T-helper 17 cell (primary cell): Measurements from ENCODE around the gene RBM41. TPM values are rescaled to one million over a fixed set of nuclear protein-coding genes. Genes with fewer than 3 reads are reported as not detected.
"Not testable (repeated sequence)": the region's sequence is repeated elsewhere in the genome, so short reads cannot be mapped to it uniquely, and the experiment has no call there.

Experiments used
- ATAC-seq: fragments of 150-1000 bp; cut with Tn5 transposase; 2 replicates; pipeline ENCODE4 v1.10.0; 2021; ENCODE audit warnings: mild to moderate bottlenecking, moderate library complexity
- DNase-seq, 3 donors: peaks; one replicate each; pipeline versions ENCODE4 v3.0.0 to v3.0.0-alpha.2; 2020 to 2021
- H3K9me3 ChIP-seq: one replicate; pipeline ENCODE4 v1.7.0; 2013; ENCODE audit warnings: low read length, mild to moderate bottlenecking; ENCODE audit not compliant: control insufficient read depth, poor library complexity, severe bottlenecking
- H3K27ac Mint-ChIP-seq: one replicate; pipeline ENCODE4 v1.8.0; 2022; ENCODE audit warnings: mild to moderate bottlenecking, moderate library complexity, mixed read lengths
- H3K27me3 Mint-ChIP-seq: one replicate; pipeline ENCODE4 v1.8.0; 2022; ENCODE audit warnings: mixed read lengths
- H3K36me3 Mint-ChIP-seq: one replicate; pipeline ENCODE4 v1.8.0; 2022; ENCODE audit warnings: low read depth, mixed read lengths
- H3K4me1 Mint-ChIP-seq: one replicate; pipeline ENCODE4 v1.8.0; 2022; ENCODE audit warnings: mild to moderate bottlenecking, mixed read lengths
- H3K4me3 Mint-ChIP-seq: one replicate; pipeline ENCODE4 v1.8.0; 2022; ENCODE audit warnings: mild to moderate bottlenecking, moderate library complexity, mixed read lengths
- total RNA-seq, 4 donors: library from RNA in 2 of 4; stranded (reverse) in 2 of 4; gene quantifications; one replicate each; pipeline ENCODE4 v1.2.3 and lab custom pipeline; 2022 to 2026

RBM41 gene
- total RNA-seq, 2 donors from 2014 or later: 12.0 to 15.6 TPM

- peaks cover 24% of the 10 kb centered on the region for H3K4me1 Mint-ChIP-seq
- no peaks in the 10 kb centered on the region for H3K9me3 ChIP-seq
- H3K27ac Mint-ChIP-seq: no peak overlapping the region
- ATAC-seq: no peak
- no peaks in the 10 kb centered on the region for H3K27me3 Mint-ChIP-seq
- DNase-seq: no peak
- H3K36me3 Mint-ChIP-seq: peaks cover 15% of the 10 kb centered on the region
- H3K4me3 Mint-ChIP-seq: peak overlapping the region; percentile 99
Observed at GRCh38 chrX:107117993-107118321, 665 bp downstream of the RBM41 start.

- Mint-ChIP-seq H3K4me3 (no peak overlapping the region), H3K27me3 (no peaks in the 10 kb centered on the region), H3K36me3 (peaks cover 5% of the 10 kb centered on the region), H3K4me1 (peaks cover 11% of the 10 kb centered on the region), H3K27ac (no peak overlapping the region)
- H3K9me3 ChIP-seq: no peaks in the 10 kb centered on the region
- DNase-seq: no peak
- no peak for ATAC-seq
Observed at GRCh38 chrX:107107459-107107858, 11.2 kb downstream of the RBM41 start.

- H3K27me3 Mint-ChIP-seq: no peaks in the 10 kb centered on the region
- ATAC-seq (no peak), DNase-seq (no peak)
- peaks cover 7% of the 10 kb centered on the region for H3K36me3 Mint-ChIP-seq
- H3K4me3 Mint-ChIP-seq: no peak overlapping the region
- H3K27ac Mint-ChIP-seq: no peak overlapping the region
- peaks cover 8% of the 10 kb centered on the region for H3K4me1 Mint-ChIP-seq
- H3K9me3 ChIP-seq: no peaks in the 10 kb centered on the region
Observed at GRCh38 chrX:107102980-107103379, 15.6 kb downstream of the RBM41 start.

- H3K36me3 Mint-ChIP-seq: no peaks in the 10 kb centered on the region
- DNase-seq (no peak), ATAC-seq (no peak)
- peaks cover 6% of the 10 kb centered on the region for H3K4me1 Mint-ChIP-seq
- H3K27me3 Mint-ChIP-seq: no peaks in the 10 kb centered on the region
- H3K4me3 Mint-ChIP-seq: no peak overlapping the region
- H3K9me3 ChIP-seq: no peaks in the 10 kb centered on the region
- H3K27ac Mint-ChIP-seq: no peak overlapping the region
Observed at GRCh38 chrX:107076158-107076557, 42.5 kb downstream of the RBM41 start.

GRCh38 chrX:107057731-107058130 lies 60.9 kb downstream of the RBM41 start:
- ATAC-seq, H3K36me3 Mint-ChIP-seq, H3K4me1 Mint-ChIP-seq, DNase-seq, H3K27me3 Mint-ChIP-seq, H3K27ac Mint-ChIP-seq, H3K9me3 ChIP-seq, H3K4me3 Mint-ChIP-seq: not testable (repeated sequence)

GRCh38 chrX:107054978-107055377 lies 63.6 kb downstream of the RBM41 start:
- H3K4me1 Mint-ChIP-seq: no peaks in the 10 kb centered on the region
- H3K4me3 Mint-ChIP-seq: no peak overlapping the region
- H3K9me3 ChIP-seq: no peaks in the 10 kb centered on the region
- DNase-seq: no peak
- no peaks in the 10 kb centered on the region for H3K36me3 Mint-ChIP-seq
- ATAC-seq: no peak
- H3K27me3 Mint-ChIP-seq: no peaks in the 10 kb centered on the region
- H3K27ac Mint-ChIP-seq: no peak overlapping the region

GRCh38 chrX:107050195-107050709 lies 68.4 kb downstream of the RBM41 start:
- ATAC-seq (no peak), DNase-seq (no peak)
- H3K4me1 Mint-ChIP-seq: no peaks in the 10 kb centered on the region
- H3K27ac Mint-ChIP-seq: no peak overlapping the region
- no peaks in the 10 kb centered on the region for H3K9me3 ChIP-seq
- H3K4me3 Mint-ChIP-seq: no peak overlapping the region
- H3K36me3 Mint-ChIP-seq: no peaks in the 10 kb centered on the region
- no peaks in the 10 kb centered on the region for H3K27me3 Mint-ChIP-seq

GRCh38 chrX:107047622-107048021 lies 71.0 kb downstream of the RBM41 start:
- no peaks in the 10 kb centered on the region for H3K4me1 Mint-ChIP-seq
- H3K4me3 Mint-ChIP-seq: no peak overlapping the region
- H3K9me3 ChIP-seq: no peaks in the 10 kb centered on the region
- H3K27ac Mint-ChIP-seq: no peak overlapping the region
- H3K36me3 Mint-ChIP-seq: no peaks in the 10 kb centered on the region
- ATAC-seq: no peak
- H3K27me3 Mint-ChIP-seq: no peaks in the 10 kb centered on the region
- no peak for DNase-seq

GRCh38 chrX:107029752-107030151 lies 88.9 kb downstream of the RBM41 start:
- H3K4me3 Mint-ChIP-seq: no peak overlapping the region
- DNase-seq (no peak), ATAC-seq (no peak)
- no peaks in the 10 kb centered on the region for H3K9me3 ChIP-seq
- no peak overlapping the region for H3K27ac Mint-ChIP-seq
- no peaks in the 10 kb centered on the region for H3K27me3 Mint-ChIP-seq
- H3K4me1 Mint-ChIP-seq: no peaks in the 10 kb centered on the region
- no peaks in the 10 kb centered on the region for H3K36me3 Mint-ChIP-seq

- no peaks in the 10 kb centered on the region for H3K9me3 ChIP-seq
- no peaks in the 10 kb centered on the region for H3K4me1 Mint-ChIP-seq
- DNase-seq: no peak
- H3K4me3 Mint-ChIP-seq: no peak overlapping the region
- H3K27me3 Mint-ChIP-seq: no peaks in the 10 kb centered on the region
- ATAC-seq: no peak
- no peaks in the 10 kb centered on the region for H3K36me3 Mint-ChIP-seq
- H3K27ac Mint-ChIP-seq: no peak overlapping the region
Observed at GRCh38 chrX:107025545-107025944, 93.1 kb downstream of the RBM41 start.

- Mint-ChIP-seq H3K27ac (no peak overlapping the region), H3K27me3 (no peaks in the 10 kb centered on the region), H3K36me3 (no peaks in the 10 kb centered on the region), H3K4me3 (no peak overlapping the region), H3K4me1 (no peaks in the 10 kb centered on the region)
- DNase-seq: no peak
- ATAC-seq: no peak
- no peaks in the 10 kb centered on the region for H3K9me3 ChIP-seq
Observed at GRCh38 chrX:107014936-107015335, 103.7 kb downstream of the RBM41 start.

Other genes starting within 250 kb of the RBM41 start
- not detected for gene RIPPLY1, start 215.5 kb downstream of the RBM41 start, total RNA-seq
- gene CLDN2, start 198.4 kb downstream of the RBM41 start, total RNA-seq: not detected
- 1 to 10 TPM; 7.6 to 8.2 TPM for gene MORC4, start 118.6 kb downstream of the RBM41 start, total RNA-seq
- gene NUP62CL, start 87.6 kb upstream of the RBM41 start, total RNA-seq: 1 to 10 TPM; 2.2 TPM
- gene DNAAF6, start 87.8 kb upstream of the RBM41 start, total RNA-seq: not detected